GM18519 (cell line): ENCODE data around the gene ZNF778.

ENCODE experiments used
- ATAC-seq: cut with Tn5 transposase; IDR thresholded peaks from one replicate; pipeline ENCODE4 v1.9.1; 2021; ENCODE audit warnings: mild to moderate bottlenecking, moderate library complexity; ENCODE audit not compliant: unreplicated experiment, low FRiP score

Gene ZNF778

GRCh38 chr16:89192956-89193575, 24.4 kb upstream of the ZNF778 start:
- no peak for ATAC-seq

GRCh38 chr16:89193576-89194293, 23.8 kb upstream of the ZNF778 start:
- ATAC-seq: no peak

DNA sequence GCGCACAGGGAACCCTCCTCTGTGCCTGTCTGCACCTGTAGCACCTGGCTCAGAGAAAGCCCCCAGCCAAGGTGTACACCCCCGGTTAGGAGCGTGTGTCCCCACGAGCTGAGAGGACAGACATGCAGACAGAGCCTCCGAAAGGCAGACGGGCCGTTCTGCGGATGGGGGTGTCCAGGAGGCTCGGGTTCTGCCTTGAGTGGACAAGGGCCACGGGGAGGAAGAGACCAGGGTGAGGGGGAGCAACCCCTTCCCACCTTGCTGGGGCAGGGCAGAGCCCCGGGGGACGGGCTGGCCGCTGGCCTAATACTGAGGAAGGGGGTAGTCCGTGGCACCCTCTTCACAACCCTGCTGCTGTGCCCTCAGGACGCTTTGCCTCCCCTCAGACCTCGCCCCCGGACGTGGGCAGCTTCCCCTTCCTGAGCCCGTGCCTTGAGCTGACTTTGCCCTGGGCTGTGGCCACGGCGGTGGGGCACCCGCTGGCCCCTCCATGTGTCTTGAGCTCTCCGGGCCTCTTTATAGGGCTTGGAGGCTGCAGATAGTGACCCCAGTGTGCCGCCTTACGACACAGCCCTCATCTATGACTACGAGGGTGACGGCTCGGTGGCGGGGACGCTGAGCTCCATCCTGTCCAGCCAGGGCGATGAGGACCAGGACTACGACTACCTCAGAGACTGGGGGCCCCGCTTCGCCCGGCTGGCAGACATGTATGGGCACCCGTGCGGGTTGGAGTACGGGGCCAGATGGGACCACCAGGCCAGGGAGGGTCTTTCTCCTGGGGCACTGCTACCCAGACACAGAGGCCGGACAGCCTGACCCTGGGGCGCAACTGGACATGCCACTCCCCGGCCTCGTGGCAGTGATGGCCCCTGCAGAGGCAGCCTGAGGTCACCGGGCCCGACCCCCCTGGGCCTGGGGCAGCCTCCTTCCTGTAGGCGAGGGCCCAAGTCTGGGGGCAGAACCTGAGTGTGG, 22.9 kb upstream of the ZNF778 start:
- no peak for ATAC-seq

DNA sequence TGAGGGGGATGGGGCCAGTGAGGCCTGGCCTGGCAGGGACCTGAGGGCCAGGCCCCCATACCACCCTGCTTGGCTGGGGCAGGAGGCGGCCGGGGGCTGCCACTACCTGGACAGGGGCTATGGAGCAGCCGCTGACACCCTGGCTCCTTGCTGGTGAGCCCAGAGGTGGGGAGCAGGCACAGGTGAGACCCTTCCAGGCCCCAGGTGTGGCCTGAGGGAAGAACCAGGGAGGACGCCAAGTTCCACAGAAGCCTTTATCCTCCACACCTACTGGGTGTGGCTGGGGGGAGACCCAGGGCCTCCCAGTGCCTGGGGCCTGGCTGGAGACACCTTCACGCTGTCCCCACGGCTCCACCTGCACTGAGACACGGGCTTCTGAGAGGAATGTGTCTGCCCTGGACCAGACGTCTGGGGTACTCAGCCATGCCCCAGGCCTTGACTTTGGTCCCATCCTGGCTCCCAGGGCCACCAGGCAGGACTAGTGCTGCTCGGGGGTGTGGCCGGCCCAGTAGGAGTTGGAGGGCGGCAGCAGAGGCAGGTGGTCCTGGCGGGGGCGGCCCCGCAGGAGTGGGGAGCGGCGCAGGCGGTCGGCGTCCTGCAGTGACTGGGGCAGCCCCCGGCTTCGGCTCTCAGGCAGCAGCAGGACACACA, 21.9 kb upstream of the ZNF778 start:
- ATAC-seq: no peak

GRCh38 chr16:89197033-89197632, 20.4 kb upstream of the ZNF778 start:
- no peak for ATAC-seq

DNA sequence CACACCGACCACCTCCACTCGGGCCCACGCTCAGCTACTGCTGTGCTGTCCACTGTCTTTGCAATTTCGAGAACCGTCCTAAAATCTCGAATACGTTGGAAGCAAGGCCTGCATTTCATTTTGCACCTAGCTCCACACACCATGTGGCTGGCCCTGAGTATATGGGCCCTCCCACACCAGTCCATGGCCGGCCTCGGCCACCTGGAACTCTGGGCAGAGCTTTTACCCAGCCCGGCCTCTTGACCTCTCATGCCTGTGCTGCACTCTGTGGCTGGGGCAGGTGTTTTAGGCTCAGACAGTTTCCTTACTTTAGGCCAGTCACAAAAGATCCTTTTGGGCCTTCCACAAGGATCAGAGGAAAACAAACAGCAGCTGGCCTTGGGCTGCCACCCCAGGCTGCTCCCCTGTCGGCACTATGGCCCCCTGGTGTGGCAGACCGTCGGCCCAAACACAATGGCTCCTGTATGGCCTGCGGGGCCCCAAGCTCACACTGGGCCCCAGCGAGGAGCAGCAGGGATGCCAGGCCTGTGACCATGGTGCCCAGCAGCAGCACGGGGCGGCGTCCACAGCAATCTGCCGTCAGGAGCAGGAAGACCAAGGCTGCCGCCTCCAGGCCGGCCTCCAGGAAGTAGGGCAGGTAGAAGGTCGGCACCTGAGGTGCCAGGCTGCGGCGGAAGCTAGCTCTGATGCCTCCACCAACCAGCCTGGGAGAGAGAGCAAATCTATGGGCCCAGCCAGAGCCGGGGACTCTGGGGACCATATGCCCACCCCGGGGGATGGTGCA, 19.7 kb upstream of the ZNF778 start:
- ATAC-seq: no peak

DNA sequence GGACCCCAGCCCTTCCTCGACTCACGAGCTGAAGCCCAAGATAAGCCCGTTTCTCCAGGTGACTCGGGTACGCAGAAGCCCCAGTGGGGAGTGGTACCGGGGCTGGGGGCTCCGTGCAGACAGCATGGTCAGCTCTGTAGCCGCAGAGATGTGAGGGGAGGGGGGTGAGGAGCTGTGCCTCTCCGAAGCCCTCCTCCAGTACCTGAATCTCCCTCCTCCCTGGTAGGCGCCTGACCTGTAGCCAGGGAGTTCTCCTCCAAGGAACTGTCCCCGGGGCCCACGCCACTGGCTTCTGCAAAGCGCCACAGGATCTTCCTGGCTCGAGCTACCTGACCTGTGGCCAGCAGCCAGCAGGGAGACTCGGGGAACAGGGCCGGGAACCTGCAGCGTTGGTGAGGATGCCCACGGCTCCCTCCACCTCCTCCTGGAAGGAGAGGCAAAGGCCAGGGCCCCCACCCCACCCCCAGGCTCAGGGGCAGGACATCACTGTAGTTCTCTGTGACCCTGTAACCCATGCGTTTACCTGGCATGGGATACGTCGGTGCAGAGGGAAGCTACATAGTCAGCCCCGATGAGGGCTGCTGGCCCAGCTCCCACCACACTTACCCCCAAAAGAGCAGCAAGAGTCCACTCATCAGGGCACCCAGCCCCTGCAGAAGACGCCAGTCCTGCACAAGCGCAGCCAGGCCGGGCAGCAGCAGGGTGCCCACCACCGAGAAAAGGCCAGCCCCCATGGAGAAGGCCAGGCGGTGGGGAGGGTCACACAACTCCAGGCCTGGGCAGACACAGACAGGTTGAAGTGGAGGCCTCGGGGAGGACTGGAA, 18.9 kb upstream of the ZNF778 start:
- ATAC-seq: no peak

- no peak for ATAC-seq
Observed at GRCh38 chr16:89199241-89200123, 18.0 kb upstream of the ZNF778 start.

DNA sequence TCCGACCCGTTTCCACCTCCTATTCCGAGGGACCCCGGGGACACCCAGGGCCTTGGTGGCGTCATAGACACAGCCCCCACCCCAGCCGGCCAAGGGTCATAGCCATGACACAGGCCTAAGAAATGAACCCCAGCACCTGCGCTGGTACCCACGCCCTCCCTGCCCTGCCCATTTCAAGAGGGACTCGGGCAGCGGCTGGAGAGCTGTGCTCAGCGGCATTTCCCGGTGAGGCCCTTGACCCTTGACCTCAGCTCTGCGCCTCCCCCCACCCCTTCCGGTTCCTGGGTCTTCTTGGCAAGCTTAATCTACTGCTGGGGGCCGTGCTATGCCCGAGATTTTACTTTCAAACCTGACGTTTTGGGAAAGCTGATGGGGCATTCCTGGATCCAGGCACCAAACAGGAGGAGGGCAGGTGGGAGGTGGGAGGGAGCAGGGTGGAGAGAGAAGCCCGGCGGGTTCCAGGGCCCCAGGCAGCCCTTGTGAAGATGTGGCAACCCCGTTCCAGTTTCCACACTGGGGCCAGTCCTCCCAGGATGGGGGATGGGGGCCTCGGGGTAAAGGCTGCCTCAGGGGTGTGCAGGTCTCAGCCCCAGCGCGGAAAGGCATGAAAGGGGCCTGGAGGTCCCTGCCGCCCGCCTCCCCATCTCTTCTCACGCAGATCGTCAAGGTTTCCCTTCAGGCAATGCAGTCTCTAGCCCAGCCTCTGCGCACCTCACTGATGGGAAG, 17.2 kb upstream of the ZNF778 start, which contains the start of gene SLC22A31:
SLC22A31 (minus strand) TSS at position 414 of the 726 bp plus-strand sequence; CDS start at position 378, 36 bp downstream.
- no peak for ATAC-seq

DNA sequence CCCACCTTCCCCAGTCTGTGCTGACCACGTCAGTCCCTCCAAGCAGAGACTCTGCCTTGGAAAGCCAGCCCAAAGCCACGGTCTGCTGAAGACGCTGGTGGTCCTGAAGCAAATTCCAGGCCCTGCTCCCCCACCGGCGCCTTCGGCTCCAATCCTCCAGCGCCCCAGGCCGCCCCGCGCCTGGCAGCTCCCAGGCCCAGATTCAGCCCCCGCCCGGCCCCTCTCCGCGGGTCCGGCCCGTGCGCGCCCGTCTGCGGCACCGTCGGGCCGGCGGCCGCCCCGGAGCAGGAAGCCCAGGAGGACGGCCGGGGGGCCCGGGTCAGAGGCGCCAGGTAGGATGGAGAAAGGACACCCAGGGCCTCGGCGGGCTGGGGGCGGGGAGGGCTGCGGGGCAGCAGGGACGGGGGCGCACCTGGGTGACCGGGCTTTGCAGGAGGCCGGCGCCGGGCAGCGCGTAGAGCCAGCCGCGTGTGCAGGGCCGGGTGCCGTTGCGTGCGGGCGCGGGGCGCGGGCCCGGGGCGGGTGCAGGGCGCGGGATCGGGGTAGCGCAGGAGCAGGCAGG, 16.6 kb upstream of the ZNF778 start:
- ATAC-seq: no peak

GRCh38 chr16:89201439-89202377, 15.8 kb upstream of the ZNF778 start:
- no peak for ATAC-seq

GRCh38 chr16:89202422-89203215, 14.9 kb upstream of the ZNF778 start:
- no peak for ATAC-seq

DNA sequence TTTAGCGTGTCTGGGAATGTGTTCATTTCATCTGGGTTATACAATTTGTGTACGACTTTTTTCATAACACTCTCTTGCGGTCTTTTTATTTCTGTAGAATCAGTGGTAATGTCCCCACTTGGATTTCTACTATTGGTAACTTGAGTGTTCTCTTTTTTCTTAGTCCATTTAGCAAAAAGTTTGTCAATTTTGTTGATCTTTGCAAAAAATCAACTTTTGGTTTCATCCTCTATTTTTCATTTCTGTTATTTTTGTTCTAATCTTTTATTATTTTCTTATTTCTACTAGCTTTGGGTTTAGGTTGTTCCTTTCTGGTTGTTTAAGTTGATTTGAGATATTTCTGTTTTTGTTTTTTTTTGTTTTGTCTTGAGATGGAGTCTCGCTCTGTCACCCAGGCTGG, 9.5 kb upstream of the ZNF778 start:
- ATAC-seq: no peak

- no peak for ATAC-seq
Observed at GRCh38 chr16:89209522-89210044, 7.9 kb upstream of the ZNF778 start.
